ELF-1 (cell line): ENCODE results near the gene ANTXR1.

Experiments used
- DNase-seq: peaks from one replicate; pipeline ENCODE4 v3.0.0-alpha.2; 2016; ENCODE audit warnings: low read depth, low spot score

Gene ANTXR1

DNA sequence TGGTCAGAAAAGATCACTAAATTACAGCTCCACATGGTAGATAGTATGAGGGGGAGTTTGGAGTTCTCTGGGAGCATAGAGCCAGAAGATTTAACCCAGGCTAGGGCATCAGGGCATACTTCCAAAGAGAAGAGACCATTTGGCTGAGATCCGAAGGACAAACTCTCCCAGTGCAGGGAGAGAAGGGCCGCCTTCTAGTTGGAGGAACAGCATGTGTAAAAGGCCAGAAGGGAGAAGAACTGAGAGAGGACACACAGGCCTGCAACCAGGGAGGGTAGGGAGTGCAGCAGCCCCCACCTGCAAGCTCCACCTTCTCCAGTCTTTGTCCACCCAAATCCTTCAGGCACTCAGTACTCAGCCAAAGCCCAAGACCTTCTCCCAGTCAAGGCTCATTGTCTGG, 192.1 kb downstream of the ANTXR1 start:
- DNase-seq: no peak

DNA sequence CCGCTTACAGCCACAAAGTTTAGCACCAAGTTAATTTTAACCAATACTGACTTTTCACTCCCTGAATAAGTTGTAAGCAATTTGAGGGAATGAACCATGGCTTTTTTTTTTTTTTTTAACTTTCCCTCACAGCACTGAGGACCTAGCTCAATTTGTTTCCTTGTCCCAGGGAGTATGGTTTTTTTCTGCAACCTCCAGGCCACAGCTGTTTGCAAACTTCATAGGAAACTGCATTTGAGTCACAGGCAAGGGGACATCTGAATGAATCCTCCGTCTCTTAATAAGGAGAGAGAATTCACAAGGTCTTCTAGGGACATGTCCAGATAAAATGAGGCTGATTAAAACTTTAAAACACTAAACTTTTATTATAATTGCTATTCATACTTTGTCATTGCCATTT, 192.5 kb downstream of the ANTXR1 start:
- no peak for DNase-seq

DNA sequence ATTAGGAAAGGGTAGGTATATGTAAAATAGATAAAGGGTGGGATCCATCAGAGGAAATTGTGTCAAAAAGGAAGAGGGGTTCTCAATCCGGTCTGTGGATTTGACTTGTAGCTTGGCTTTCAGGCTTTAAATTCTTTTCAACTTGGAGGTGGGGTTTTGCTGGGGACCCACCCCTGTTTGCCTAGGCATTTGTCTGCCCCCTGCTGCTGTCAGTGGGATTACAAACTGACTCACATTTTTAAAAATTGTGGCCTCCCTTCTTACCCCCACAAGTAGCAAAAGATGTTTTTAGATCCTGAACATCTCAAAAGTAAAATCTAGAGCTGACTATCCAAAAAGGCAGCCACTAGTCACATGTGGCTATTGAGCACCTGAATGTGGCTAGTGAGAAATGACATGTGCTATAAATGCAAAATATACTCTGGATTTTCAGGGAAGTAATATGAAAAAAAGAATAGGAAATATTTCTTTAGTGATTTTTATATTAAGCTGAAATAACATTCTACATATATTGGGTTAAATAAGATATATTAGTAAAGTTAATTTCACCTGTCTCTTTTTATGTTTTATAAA, 195.1 kb downstream of the ANTXR1 start:
- no peak for DNase-seq

DNA sequence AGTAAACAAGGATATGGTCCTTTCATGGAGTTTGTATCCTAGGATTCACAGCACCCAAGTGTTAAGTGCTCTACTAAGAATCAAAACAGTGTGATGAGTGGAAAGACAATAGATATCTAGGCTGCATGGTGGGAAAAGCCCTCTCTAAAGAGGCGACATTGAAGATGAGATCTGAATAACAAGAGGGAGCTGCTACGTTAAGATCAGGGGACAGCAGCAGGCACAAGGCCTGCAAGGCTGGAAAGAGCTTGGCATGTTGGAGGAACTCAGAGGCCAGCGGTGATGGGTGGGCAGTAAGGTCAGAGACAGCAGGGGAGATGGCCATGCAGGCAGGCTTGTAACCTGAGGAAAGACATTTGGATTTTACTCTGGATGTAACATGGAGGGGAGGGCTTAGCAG, 196.5 kb downstream of the ANTXR1 start:
- peak; percentile 57 for DNase-seq

DNA sequence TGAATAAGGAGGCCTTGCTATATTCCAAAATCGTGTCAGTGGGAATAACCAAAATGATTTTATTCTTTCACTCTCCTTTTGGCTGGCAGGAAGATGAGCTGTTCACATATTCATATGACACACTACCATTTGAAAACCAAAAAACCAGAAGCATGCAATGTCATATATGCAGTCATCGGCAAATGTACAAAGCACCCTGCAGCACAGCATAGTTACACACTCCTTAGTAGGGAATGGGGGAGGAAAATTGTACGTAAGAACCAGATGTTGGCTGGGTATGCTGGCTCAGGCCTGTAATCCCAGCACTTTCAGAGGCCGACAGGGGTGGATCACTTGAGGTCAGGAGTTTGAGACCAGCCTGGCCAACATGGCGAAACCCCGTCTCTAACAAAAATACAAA, 197.4 kb downstream of the ANTXR1 start:
- DNase-seq: no peak

DNA sequence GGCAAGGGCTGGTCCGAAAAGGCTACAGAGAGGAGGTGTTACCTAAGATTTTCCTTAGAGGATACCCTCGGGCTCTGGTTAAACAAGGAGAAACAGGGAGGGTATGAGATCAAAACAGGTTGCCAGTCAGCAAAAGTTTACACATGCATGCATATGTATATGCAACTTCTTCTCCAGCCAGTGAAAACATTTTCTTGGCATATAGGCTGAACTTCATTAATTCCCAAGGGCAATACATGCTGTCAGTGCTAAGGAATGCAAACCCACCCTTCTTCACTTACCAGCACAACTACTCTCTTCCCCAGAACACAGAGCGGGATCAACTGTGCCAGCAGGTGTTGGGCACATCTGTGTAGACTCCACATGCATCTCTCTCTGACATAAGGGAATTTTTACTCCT, 198.1 kb downstream of the ANTXR1 start:
- DNase-seq: no peak

DNA sequence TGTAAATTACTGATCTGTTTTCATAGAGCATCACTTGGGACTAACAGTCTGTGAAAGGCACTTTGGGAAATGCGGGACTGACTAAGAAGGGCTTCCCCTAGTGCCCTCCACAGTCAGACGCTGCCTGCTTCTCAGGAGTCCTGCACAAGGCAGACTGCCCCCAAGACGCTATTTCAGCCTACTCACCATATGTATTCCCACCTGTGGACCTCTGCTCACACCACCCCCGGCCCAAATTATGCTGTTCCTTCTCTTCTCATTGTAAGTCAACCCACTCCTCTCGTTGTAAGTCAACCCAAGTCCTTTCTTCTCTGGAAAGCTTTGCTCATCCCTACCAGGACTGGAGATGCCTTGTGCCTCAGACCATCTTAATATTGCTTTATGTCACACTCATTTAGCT, 198.7 kb downstream of the ANTXR1 start:
- DNase-seq: no peak

DNA sequence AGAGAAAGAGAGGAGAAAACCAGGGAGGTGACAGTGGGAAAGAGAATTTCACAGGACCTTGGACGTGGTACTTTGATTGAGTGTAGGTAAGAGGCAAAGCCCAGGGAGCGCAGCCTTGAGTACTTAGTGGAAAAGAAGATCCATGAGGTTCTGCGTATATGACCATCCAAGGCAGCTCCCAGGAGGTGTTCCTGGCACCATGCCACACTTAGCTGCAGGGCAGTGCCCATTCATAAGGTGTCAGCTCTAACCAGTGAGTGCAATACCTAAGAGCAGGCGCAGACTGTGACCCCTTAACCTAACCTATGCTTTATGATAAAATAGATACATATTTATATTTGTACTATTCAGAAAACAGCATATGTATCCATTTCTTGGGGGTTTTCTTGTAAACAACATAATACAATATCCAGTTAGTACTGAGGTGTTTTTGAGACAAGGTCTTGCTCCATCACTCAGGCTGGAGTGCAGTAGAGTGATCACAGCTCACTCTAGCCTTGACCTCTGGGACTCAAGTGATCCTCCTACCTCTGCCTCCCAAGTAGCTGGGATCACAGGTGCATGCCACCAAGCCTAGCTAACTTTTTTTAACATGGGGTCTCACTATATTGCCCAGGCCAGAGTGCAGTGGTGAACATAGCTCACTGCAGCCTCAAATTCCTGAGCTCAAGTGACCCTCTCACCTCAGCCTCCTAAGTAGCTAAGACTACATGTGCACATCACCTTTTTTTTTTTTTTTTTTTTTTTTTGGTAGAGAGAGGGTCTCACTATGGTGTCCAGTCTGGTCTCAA, 199.5 kb downstream of the ANTXR1 start:
- no peak for DNase-seq

DNA sequence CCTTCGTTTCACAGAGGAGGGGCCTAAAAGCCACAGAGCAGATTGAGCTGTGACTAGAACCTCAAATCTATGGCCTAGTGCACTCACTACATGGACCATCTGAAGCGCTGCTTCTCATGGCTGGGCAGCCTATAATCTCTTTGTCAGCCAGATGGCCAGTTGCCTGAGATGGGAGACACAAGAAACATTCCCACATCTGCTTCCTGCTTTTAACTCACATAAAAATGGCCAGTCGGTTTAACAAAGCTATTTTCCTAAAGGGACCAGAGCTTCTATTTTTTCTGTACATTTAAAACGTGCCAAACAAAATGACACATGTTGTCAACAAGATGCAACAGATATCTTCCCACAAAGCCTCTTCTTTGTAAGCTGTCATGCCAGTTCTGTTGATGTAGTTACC, 200.2 kb downstream of the ANTXR1 start:
- no peak for DNase-seq

DNA sequence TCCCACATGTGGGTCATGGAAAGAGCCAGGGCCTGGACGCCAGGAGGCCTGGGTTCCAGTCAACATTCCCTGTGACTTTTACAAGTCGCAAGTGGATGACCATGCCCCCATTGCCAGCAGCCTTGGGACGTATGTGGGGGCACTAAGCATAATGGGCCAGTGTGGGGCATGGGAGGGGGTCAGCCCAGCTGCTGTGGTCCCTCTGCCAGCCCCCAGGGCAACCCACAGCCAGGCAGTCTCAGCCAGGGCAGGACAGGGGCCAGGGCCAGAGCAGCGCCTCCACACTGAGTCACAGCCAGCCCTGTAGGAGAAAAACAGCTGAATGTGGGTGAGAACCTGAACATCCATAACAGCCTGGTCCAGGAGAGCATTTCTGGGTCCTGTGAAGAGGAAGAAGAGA, 200.8 kb downstream of the ANTXR1 start:
- no peak for DNase-seq

DNA sequence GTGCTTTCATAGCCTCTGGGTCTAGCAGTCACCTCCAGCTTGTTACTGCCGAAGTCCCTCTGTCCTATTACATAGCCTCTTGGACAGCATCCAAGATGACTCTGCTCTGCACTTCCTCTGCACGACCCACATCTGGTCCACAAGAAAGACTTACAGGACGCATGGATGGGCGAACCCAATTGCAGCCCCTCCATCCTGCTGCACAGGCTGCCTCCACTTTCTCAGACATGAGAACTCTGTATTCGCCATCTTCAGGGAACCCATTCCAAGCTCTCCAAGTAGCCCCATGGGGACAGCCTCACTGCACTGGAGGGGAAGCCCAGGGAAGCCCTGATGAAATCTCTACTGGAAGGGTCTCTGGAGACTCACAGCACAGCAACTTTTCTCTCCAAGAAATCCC, 201.9 kb downstream of the ANTXR1 start:
- no peak for DNase-seq

DNA sequence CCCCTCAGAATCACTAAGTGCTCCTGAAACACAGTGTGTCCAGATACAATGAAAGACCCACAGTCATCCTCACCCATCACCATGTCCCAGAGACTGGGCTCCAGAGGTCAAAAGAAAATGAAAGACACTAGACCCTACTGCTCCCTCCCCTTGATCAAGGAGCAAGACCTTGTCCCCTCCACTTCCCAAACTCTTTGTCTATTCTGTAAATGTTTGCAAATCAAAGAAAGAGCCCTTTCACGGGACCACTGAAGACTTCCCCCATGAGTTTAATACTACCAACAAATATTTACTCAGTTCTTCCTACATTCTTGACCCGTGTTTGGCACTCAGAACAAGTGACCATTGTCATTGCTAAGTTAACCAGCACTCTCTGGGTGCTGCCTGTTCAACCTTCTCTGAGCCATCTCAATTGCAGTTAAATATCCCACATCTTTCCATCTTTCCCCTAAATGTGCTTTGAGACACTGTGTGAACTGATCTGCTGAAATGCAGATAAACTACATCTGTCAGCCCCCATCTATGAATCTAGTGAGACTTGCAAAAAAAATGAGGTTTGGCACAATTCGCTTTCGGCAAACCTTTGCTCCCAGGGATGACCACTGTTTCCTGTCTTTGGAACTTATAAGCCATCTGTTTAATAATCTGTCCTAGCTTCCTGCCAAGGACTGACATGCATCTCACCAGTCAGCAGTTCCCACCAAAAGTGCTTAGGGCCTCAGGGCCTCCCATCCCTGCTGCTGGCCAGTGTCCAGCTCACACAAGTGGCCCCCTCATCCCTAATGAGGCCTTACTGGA, 203.8 kb downstream of the ANTXR1 start:
- DNase-seq: no peak

DNA sequence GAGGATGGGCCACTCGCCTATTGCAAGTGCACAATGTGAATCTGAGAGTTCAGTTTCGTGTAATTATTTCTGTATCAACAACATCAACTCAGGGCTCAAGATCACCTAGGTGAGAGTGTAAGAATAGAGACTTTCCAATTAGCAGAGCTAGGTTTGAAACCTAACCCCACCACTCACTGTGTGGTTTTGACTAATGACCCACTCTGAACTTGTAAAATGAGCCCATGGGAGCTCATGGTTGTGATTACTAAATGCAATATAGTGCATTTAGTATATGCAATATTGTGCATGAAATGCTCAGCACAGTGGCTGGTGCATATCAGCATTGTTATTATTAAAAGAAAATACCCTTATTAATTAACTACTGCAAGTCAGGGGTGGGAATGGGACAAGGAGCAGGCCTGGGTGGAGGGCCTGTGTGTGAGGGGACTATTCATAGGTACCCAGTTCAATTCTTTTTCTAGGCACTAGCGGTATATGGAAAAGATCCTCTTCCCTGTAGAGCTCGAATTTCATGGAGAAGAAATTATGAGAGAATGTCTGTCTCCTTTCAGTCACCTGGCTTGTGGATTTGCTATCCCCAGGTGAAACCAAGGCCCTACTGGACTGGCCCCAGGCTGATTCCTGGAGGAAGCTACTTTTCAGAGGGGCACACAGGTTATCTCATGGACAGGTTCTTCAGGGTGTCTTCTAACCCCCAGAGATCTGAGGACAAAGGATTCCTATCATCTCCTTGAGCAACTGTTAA, 204.5 kb downstream of the ANTXR1 start:
- DNase-seq: no peak

DNA sequence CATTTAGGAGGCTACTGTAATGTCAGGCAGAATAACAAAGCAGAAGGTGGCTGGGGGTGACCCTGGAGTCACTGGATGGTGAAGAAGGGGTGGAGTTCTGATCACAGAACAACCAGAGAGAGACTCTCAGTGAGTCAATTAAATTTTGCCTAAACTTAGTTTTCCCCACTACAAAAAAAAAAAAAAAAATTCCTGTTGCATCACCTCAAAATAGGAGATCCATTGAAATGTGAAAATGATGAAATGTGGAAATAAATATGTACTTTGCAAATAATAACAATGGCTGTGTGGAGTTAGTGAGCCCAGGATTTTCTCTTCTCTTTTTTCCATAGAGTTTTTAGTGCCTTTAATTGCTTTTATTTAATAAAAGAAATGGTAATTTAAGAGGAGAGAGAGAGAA, 208.5 kb downstream of the ANTXR1 start:
- no peak for DNase-seq

DNA sequence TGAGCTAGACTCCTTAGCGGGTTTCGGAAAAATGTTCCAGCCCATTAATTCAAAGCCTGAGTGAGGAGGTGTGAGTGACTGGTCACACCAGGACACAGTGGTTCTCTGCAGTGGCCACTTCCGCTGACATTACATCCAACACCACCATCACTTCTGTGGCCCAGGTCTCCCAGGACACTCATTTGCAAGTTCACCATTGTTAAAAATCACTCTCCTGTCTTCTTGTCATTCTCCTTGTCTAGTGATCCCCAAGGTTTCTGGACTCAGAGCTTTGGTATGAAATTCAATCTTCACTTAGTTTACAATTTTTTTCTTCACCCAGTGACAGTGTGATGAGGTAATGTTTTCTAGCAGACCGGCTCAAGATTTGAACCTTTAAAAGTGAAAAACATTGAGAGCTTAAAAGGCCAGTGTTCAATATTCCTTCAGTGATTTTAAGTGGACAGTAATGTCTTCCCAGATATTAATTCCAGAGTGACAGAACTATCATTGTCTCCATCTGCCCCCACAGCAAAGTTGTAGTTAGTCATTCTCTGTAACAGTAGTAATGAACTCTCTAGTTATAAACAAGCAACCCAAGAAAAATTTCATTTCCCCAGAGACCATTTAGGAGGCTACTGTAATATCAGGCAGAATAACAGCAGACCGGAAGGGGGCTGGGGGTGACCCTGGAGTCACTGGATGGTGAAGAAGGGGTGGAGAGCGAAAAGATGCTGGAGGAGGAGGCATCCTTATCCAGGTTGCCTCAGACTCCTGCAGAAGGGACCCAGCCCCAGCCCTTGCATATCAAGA, 209.2 kb downstream of the ANTXR1 start:
- no peak for DNase-seq

DNA sequence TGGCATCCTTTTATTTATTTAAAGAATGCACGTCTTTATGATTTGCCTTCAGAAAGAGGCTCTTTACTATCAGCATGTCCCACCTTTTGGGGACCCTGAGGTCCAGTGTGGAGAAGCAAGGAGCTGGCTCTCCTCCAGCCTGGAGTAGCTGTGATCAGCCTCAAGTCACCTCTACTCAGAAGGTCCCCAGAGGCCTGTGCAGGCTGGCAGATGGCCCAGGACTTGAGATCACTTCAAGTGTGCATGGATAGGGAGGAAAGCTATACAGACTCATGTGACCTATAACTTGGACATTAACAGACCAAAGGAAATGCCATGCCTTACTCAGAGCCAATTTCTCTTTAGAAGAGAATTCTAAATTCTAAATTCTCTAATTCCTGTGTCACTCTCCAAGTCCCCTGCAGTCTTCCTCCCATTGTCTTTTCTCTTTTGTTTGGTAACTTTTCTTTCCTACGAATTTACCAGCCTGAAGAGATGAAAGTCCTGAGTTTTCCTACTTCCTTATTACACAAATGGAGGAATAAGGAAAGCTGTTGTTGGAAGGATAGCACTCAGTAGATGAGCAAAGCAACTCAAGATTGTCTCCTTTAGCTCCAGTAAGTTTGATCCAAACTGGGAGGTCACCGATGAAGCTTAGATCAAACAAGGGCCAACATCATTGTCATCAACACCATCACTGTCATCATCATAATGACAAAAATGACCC, 210.1 kb downstream of the ANTXR1 start:
- no peak for DNase-seq

DNA sequence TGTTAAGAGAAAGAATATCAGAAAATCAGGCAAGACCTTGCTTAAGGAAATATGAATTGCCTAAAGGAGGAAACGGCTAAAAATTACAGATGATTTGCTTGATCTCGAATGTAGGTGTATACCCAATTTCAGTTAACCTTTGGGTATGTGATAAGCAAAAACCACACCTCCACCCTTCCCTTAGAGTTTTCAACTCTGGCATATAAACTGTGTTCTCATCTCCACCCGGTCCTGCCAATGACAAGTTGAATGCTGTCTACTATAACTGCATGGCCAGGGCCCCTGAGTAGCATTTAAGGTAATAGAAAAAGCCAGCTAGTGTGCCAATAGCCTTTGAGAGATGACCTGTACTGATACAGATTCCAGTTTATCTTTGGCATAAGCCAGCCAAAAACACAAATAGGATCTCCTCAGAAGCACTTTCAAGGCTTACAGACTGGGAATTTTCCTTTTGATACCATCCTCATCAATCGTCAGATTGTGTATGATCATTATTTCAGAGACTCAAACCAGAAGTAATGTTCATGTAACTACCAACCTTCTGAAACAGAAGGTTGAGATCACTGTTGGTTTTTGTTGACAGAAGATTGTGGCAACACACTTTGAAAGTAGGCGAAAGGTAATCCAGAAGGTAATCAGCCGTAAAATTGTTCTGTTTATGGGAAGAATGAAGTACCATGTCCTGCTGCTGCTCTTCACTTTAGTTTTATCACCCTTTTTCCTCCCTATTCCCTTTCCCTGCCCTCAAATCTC, 211.0 kb downstream of the ANTXR1 start:
- DNase-seq: no peak

DNA sequence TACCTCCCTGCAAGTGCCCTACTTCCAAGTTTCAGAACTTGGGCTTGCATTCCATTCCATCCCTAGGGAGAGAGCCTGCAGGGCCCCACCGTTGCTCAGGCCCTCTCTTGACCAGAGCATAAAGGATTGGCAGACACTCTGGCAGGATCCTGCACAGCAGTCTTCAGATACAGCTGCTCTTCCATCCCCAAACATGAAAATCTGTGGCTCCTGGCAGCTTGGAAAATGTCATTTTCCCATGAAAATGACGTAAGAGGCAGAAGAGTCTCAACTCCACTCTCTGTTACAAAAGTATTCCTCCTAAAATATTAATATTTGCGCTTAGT, 211.5 kb downstream of the ANTXR1 start:
- no peak for DNase-seq

DNA sequence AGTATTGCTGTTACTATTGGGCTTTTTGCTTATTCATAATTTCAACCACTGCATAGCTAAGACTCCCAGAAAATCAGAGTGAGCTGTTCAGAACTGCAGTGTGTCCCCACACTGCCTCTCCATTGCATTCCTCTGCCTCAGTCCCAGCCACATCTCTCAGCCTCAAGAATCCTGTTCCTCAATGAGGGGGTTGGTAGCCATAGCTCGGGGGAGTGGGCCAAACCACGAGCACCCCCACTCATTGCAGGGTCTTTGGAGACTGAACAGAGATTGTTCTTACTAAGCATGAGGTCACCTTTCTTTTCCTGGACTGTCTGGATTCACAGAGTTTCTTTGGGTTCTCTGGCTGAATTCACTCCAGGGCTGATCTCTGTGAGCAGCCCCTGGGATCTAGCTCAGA, 213.0 kb downstream of the ANTXR1 start:
- DNase-seq: no peak

DNA sequence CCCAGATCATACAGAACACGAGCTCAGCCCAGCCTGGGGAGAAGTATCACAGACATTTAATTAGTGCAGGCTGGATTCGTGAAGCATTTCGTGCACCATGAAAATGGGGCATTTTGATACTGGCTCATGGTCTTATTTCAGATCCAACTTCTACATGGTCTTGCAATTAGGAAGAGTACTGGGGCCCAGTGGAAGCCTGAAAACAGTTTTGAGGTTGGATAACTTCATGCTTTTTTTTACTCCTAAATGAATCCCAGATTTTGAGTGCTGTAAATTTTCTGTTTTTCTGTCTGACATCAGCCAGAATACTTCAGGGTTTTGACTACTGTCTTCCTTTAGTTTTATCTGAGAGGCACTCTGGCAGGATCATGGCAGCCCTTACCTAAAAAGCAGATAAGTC, 213.9 kb downstream of the ANTXR1 start:
- DNase-seq: no peak
